UCSD-AML1 (cell line): Measurements from ENCODE around the gene NUP210.
"Not testable (repeated sequence)": the region's sequence is repeated elsewhere in the genome, so short reads cannot be mapped to it uniquely, and the experiment has no call there.

Experiments used
- DNase-seq: peaks from one replicate; lab custom pipeline; 2025; ENCODE audit not compliant: unreplicated experiment; lab: John Stamatoyannopoulos, UW

The NUP210 gene

DNA sequence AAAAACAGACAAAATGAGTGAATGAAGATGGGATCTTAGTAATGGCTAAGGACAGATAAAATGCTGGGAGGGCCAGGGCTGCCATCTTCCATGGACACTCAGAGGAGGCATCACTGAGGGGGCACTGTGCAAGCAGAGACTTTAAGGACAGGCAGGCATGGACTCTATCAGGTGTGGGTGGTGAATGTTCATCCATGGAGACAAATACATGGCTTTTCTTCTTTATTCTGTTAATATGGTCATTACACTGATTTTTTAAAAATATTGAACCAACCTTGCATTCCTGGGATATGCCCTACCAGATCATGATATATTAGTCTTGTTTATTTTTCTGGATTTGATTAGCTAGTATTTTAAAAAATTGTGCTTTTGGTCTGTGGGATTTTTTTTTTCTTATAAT, 12.2 kb downstream of the NUP210 start:
- DNase-seq, result no peak

DNA sequence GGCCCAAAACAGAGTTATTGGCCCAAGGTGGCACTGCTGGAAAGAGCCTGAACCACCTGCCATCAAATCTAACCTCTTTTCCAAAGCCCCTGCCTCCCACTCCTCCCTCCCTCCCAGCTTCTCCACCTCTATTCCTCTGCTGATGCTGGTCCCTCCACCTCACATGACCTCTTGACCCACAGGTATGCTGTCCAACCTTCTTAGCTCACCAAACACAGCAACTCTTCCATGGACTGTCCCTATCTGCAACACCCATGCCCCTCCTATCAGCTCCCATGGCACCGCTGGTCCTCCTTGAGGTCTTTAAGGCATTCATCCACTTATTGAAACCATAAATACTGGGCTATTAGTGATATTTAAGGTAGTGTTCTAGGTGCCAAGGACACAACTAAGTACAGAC, 12.6 kb downstream of the NUP210 start:
- no peak for DNase-seq

DNA sequence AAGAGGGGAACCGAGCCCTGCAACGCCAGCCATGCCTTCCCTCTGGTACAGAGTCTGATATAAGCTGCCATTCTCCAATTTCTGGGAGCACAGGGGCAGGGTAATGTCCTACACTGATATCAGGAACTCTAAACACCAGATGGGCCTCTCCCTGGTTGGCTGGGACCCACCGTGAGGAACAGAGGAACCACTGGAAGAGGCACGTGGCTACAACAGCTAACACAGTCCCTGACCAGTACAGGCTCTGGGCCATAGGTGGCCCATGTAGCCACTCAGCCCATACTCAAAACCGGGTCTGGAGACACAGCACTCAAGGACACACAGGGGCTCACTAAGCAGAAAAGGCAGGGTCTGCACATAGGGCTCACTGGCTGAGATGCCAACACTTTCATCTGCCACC, 13.9 kb downstream of the NUP210 start:
- no peak for DNase-seq

DNA sequence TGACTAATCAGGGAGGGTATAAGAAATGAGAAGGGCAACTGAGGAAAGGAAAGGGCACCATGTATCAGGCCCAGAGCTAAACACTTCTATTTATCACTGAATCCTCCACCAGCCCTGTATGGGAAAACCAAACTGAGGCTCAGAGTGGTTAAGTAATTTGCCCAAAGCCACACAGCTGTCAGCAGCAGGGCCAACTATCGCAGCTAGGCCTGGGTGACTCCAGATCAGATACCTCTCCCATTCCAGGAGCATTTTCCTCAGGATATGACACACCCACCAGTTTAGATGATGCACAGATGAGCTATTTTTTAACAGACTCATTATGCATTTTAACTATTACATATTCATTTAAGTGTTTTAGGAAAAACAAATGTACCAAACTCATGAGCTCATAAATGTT, 14.5 kb downstream of the NUP210 start:
- DNase-seq, result no peak

DNA sequence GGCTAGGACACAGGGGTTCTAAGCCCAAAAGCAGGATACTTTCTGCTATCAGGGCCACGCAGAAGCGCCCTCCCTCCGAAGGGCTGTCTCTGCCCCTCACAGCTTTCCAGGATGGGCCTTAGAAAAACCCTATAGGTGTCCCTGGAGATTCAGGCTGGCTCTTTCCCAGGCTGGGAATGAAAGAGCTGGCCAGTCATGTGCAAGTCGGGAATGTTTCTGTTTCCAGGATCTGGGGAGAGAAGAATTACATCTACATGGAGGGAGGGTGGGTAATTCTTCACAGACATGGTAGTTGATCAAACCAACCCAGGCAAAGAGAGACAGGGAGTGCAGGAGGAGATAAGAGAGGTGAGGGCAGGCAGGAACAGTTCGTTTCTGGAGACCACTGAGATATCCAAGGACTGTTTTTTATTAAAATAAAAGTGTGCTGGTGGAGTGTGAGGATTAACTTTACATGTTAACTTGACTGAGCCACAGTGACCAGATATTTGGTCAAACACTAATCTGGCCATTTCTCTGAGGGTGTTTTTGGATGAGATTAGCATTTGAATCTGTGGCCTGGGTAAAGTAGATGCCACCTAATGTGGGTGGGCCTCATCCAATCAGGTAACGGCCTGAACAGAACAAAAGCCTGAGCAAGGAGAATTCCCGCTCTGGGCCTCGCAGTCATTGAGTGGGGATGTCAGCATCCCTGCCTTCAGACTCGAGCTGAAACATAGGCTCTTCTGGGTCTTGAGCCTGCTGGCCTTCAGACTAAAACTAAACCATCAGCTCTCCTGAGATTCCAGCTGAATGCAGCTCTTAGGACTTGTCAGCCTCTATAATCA, 15.3 kb downstream of the NUP210 start:
- DNase-seq, result no peak

DNA sequence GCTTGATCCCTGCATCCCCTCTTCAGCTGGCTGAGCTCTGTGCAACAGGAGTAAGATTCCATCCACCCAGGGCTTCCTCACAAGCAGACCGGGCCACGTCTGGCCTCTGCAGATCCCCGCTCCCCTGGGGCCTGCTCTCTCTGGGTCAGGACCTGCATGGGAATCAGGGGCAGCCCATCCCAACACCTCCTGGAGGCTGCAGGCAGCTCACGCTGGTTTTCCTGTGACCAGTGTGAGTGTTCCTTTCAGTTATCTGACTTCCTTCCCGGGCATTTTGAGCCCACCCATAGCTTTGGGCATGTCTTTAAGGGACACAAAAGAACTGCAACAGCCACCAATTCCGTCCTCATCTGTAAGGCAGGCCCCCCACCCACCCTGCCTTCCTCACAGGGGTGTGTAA, 16.3 kb downstream of the NUP210 start:
- DNase-seq, result peak; percentile 24

DNA sequence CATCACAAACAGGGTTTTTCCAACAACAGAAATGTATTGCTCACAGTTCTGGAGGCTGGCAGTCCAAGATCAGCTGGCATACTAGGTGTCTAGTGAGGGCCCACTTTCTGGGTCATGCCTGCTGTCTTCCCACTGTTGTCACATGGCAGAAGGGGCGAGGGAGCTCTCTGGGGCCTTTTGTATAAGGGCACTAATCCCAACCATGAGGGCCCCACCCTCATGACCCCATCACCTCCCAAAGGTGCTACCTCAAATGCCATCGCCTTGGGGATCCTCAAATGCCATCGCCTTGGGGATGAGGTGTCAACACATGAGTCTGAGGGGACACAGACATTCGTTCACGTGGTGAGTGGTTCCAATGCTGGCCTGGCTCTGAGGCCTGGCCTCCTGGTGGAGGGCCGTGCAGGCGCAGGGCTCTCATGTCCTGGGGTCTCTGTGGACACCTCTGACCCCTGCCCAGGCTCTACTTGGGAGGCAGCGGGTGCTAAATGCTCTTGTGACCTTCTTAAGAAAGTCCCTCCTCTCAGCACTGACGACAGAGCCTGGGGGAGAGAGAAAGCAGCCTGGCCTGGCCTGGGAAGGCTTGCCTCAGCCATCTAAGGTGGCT, 16.8 kb downstream of the NUP210 start:
- no peak for DNase-seq

DNA sequence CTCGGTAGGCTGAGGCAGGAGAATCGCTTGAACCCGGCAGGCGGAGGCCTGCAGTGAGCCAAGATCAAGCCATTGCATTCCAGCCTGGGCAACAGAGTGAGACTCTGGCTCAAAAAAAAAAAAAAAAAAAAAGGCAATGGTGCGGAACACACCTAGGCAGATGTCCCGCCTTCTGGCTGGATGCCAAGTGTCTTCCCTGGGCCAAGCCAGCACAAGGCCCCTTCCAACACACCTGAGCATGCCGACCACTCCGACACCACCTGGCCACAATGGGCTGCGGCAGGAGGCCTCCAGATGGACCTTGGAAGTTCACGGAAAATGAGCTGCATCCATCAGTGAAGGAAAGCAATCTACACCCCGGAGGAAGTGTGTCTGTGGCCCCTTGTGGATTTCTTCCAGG, 19.0 kb downstream of the NUP210 start:
- DNase-seq, result no peak

DNA sequence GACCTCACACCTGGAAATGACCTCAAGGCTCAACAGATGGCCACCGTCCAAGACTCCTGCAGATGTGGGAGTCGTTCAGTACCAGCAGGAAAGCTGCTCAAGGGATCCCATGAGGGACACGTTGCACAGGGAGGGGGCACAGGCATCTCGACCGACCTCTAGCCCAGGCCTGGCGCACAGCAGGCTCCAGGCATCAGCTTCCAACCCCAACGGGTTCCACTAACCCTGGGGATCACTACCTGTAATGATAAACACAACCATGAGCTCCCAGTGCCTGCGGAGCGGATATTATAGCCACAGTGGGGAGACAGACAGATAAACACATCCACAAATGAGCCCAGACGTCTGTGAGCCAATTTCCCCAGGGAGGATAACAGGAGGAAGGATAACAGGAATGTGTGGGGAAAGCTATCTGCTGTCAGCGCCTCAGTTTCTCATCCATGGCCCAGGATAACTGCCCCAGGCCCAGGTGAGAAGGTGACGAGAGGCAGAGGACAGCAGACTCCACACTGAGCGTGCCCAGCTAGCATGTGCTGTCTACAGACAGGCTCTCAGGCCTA, 19.9 kb downstream of the NUP210 start:
- no peak for DNase-seq

DNA sequence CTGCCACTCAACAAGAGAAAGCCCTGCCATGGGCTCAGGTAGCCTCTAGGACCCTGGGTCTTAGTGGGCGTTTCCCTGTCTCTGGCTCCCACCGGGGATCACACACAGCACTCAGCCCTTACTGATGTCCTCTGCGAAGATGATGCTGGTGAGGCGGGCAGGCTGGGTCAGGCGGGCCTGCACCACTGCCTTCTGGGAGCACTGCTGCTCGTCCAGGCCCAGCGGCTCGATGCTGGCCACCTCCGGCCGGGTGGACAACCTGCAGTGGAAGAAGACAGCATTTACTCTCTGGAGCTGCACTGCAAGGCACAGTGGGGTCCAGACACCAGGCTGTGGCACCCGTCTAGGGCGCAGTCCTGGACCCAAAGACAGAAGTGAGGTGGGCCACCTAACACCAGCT, 20.5 kb downstream of the NUP210 start:
- DNase-seq, result no peak

DNA sequence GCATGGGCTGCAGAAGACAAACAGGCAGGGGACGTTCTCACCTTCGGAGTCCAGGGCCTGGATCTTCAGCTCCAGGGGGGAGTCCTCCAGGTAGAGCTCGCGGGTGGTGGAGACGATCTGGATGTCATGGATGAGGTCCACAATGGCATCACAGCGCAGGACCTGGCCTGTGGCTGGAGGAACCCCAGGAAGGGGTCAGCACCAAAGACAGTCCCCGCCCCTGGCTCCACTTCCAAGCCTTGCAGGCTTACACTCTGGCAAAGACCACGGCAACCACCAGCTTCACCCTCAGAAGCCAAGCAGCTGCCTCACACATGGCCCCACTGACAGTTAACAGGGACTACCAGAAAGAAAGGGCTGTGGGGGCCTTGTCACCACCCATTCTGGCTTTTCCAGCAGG, 22.8 kb downstream of the NUP210 start:
- DNase-seq, result no peak

DNA sequence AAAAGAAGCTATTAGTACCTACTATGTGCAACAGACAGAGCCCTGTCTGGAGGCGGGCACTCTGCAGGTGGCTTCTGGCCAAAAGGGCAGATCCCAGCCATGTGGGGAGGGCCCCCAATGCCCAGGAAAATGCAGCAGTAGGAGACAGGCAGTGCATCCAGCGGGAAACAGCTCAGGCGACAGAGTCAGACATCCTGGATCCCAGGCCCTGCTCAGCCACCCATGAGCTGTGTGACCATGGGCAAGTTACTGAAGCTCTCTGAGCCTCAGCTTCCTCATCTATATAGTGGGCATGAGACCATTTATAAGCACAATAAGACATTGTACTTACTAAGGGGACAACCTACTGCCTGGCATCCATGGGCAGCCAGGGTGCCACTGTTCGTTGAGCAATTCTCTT, 25.8 kb downstream of the NUP210 start:
- no peak for DNase-seq

DNA sequence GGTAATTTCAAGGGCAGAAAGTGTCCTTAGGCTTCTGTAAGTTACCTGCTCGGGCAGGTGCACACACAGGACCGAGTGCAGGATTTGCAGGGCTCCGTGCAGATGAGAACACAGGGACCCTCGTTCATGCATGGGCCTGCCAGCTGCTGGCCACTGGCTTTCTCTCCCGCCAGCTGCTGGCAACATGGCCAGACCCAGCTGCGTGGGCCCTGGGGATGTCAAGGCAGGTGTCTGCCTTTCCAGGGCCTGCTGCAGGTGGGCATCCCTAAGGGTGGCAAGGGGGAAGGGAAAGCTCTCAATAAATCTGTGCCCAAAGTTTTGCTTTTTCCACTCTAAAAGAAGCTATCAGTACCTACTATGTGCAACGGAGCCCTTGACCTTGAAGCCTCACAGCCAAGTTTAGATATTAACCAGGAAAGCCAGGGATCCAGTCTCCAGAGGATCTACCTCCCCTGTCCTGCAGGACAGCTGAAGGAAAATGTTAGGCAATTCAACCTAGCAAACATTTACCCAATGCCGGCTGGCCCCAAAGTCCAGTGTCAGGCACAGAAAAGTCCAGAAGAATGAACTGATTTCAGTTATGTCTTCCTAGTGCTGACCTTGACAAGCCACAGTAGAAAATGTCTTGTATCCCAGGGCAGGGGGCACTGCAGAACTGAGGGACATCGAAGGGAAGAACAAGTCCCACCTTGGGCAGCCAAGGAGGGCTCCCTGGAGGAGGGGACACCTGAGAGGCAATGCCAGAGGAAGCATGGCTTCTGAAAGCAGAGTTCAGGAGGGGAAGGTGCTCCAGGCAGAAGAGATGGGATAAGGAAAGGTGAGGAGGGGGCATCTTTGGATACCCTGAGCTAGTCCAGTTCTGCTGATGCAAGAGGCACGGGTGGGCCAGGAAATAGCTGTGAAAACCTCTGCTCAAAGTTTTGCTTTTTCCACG, 26.4 kb downstream of the NUP210 start:
- no peak for DNase-seq

DNA sequence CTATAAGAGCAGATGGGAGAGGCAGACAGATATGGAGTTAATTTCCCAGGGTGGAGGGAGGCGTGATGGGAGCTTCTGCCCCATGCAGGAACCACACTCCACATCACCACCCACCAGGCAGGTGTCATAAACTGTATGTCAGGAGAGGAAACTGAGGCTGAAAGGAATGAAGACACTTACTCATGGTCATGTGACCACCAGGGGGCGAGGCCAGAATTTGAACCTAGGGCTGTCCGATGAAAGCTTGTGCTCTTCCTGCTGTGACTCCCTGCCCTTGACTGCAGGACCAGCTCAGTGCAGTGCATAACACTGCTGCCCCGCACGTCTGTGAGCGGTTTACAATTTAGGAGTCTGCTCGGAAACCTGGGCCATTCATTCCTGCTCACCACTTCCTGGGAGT, 28.8 kb downstream of the NUP210 start:
- no peak for DNase-seq

DNA sequence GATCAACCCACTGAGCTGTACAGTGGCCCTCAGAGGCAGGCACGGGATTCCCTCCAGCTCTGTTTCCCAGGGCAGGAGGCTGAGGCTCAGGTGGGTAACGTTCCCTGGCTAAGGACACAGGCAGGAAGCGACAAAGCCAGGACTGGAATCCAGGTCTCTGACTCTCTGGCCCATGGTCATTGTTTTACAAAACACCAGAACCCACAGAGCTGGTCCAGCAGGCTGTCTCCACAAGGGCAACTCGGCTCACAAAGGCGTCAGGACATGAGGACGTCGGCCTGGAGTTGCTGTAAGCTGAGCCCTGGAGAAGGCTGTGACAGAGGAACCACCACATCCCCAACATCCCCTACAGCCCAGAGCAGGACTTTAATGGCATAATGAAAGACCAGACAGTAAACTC, 30.7 kb downstream of the NUP210 start:
- DNase-seq, result no peak

DNA sequence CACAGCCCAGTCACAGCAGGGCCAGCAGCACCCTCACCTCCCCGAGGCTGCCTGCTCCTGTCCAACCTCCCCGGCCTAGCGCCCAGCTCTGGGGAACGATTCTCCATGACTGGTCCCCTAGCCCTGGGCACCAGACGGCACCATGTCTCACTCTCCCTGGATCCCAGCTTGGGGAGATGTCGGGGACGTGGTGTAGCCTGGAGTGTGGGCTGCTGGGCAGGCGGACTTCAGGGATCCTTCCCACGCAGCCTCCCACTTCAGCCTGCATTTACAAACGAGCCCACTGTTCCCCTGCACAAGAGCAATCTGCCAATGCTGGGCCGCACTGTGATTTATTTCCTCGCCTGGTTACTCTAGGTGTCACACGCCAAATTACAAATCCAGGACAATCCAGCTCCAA, 31.3 kb downstream of the NUP210 start:
- no peak for DNase-seq

DNA sequence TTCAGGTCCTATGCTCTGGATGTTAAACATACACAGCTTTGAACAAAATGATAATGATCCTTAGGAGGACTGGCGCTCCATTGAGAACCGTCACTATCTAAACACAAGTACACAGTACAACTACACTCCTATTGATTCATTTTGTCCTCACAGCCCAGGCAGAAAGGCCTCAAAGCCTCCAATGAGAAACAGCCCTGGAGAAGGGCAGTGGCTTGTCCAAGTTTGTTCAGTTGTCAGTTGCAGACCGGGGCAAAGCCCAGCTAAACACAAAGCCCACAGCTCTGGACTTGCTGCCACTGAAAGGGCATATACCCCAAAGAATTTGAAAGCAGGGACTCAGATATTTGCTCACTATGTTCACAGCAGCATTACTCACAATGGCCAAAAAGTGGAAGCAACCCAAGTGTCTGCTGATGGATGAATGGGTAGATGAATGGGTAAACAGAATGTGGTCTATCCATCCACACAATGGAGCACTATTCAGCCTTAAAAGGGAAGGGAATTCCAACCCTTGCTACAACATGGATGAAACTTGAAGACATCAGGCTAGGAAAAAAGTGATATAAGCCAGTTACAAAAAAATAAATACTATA, 34.7 kb downstream of the NUP210 start:
- no peak for DNase-seq

DNA sequence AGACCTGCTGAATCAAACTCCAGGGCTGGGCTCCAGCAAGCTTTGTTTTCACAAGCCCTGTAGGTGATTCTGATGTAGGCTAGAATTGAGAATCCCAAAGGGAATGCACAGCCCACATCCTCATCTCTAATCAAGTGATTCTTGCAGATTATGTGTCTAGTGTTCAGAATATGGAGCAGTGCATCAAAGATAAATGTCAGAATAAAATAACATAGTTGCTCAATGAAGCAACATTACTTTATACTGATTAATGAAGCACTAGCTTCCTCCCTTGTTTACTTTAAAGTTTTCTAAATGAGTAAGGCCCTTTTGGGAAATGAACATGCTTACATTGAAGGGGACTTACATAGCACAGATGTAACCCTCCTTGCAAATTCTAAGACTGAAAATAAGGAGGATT, 39.2 kb downstream of the NUP210 start:
- no peak for DNase-seq

DNA sequence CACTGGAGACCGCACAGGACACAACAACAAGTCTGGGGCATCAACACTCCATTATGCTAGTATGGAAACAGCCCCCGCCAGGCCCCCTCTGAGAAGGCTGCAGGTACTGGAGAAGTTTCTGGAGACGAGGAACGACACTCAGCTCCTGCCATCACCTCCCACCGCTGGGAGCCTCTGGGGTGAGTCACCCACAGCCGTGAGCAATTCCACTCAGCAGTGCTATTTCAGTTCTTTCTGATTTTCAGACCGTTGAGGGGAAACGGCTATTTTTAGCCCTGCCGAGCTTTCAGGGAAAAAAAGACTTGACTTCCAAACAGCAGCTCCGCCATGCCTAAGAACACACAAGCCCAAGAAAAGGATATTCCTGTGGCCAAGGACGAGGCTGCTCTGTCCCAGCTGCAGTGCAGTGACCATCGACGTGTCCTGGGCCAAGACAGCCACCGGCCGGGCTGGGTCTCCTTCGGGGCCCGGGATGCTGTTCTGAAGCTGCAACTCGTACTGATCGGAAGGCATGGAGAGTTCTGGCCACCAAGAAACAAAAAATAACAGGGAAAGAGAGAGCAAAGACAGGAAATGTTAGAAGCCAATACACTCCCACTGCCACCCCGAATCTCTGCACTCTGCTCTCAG, 40.8 kb downstream of the NUP210 start:
- no peak for DNase-seq

DNA sequence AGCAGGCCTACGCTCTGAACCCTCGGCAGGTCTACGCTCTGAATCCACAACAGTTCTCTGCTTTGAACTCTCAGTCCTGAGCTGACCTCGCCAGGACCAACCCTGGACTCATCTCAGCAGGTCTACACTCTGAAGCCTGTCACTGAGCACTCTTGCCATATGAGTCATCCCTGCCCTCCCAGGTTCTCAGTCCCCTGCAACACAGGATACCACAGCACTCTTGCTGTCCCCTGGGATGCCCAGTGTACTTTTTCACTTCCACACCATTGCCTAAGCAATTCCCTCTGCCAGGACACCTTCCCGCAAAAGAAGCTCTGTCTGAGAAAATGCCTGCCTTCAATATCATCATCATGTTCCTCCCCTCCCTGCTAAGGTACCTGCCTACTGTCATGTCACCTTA, 42.0 kb downstream of the NUP210 start:
- no peak for DNase-seq

DNA sequence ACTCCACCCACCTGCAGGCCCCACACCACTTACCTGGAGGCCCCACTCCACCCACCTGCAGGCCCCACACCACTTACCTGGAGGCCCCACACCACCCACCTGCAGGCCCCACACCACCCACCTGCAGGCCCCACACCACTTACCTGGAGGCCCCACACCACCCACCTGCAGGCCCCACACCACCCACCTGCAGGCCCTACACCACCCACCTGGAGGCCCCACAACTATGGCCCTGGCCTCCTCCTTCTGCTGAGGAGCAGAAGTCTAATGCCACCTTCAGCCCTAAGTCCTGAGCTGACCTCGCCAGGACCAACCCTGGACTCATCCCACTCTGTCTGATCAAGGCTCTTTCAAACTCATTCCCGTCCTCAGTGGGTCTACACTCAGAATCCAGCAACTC, 42.4 kb downstream of the NUP210 start:
- not testable (repeated sequence) for DNase-seq
